Lower lobe of right lung (tissue), 2 donors: ENCODE data around the gene CDRT4. TPM values are rescaled to one million over a fixed set of nuclear protein-coding genes. Genes with fewer than 3 reads are reported as not detected.

Source experiments
- ATAC-seq, 2 donors: fragments of 200-7000 bp; cut with Tn5 transposase; one replicate each; pipeline ENCODE4 v1.9.1; 2020 to 2022; ENCODE audit warnings: mild to moderate bottlenecking in 2 of 2, moderate library complexity in 2 of 2
- DNase-seq: peaks from one replicate; pipeline ENCODE4 v3.0.0-alpha.2; 2020
- H3K27ac ChIP-seq: fragments of 200-600 bp; one replicate; pipeline ENCODE4 v1.8.0; 2022
- H3K27me3 ChIP-seq: fragments of 200-600 bp; one replicate; pipeline ENCODE4 v1.8.0; 2022; ENCODE audit warnings: low read depth
- H3K36me3 ChIP-seq: fragments of 200-600 bp; one replicate; pipeline ENCODE4 v1.8.0; 2022; ENCODE audit warnings: mild to moderate bottlenecking
- H3K4me1 ChIP-seq: fragments of 200-600 bp; one replicate; pipeline ENCODE4 v1.8.0; 2022
- H3K4me3 ChIP-seq: fragments of 200-600 bp; one replicate; pipeline ENCODE4 v1.8.0; 2022; ENCODE audit warnings: mild to moderate bottlenecking
- H3K9me3 ChIP-seq: fragments of 200-600 bp; one replicate; pipeline ENCODE4 v1.8.0; 2022
- intact Hi-C: fragments of 100-400 bp; cut with DNase I; formaldehyde crosslinking; loops from one replicate; pipeline ENCODE4 v1.11.0; 2022
- total RNA-seq: library from RNA; stranded (reverse); fragmentation: NEBNext Ultra II Directional; extraction: Animal tissue kit (Norgen Biotek cat#: 25700); gene quantifications from one replicate; pipeline ENCODE4 v1.2.1, GENCODE V29; 2021
- TF ChIP-seq, protein P1 (sequence below): fragments of 200-600 bp; IDR thresholded peaks from one replicate; pipeline ENCODE4 v1.8.0; 2022; ENCODE audit warnings: antibody characterized with exemption, mild to moderate bottlenecking
- donor health status: DM: no; HTN: yes; CAD: no; lungs with severe emphysema.

Gene CDRT4
- total RNA-seq, 1 donor from 2014 or later = 13.4 TPM

DNA sequence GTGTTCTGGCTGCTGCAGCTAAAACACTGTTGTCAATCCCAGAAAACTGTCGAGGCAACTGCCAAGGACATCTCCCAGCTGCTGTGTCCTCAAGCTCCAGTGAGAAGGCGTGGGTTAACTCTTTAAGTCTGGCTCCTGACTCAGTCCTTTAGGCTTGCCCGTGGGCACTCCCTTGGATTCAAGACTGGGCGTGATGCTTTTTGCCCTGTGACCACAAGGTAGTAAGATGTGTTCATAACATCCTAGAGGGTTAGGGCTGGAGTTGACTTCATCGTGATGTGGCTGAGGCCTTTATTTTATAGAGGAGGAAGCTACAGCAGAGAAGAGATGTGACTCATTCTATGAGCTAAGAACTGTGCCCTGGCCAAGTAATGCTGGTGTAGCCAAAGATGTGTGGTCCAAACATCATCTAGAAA, 75.1 kb downstream of the CDRT4 start:
- H3K4me1 ChIP-seq = no peaks in the 10 kb centered on the region
- no peak overlapping the region for H3K27ac ChIP-seq
- H3K36me3 ChIP-seq = no peaks in the 10 kb centered on the region
- TF ChIP-seq, protein P1, sequence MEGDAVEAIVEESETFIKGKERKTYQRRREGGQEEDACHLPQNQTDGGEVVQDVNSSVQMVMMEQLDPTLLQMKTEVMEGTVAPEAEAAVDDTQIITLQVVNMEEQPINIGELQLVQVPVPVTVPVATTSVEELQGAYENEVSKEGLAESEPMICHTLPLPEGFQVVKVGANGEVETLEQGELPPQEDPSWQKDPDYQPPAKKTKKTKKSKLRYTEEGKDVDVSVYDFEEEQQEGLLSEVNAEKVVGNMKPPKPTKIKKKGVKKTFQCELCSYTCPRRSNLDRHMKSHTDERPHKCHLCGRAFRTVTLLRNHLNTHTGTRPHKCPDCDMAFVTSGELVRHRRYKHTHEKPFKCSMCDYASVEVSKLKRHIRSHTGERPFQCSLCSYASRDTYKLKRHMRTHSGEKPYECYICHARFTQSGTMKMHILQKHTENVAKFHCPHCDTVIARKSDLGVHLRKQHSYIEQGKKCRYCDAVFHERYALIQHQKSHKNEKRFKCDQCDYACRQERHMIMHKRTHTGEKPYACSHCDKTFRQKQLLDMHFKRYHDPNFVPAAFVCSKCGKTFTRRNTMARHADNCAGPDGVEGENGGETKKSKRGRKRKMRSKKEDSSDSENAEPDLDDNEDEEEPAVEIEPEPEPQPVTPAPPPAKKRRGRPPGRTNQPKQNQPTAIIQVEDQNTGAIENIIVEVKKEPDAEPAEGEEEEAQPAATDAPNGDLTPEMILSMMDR = no peak
- ATAC-seq (peak; percentile 29 to 47), DNase-seq (no peak)
- intact Hi-C loops = no loop called here
- H3K27me3 ChIP-seq = no peaks in the 10 kb centered on the region
- H3K9me3 ChIP-seq = no peaks in the 10 kb centered on the region
- H3K4me3 ChIP-seq = no peak overlapping the region

DNA sequence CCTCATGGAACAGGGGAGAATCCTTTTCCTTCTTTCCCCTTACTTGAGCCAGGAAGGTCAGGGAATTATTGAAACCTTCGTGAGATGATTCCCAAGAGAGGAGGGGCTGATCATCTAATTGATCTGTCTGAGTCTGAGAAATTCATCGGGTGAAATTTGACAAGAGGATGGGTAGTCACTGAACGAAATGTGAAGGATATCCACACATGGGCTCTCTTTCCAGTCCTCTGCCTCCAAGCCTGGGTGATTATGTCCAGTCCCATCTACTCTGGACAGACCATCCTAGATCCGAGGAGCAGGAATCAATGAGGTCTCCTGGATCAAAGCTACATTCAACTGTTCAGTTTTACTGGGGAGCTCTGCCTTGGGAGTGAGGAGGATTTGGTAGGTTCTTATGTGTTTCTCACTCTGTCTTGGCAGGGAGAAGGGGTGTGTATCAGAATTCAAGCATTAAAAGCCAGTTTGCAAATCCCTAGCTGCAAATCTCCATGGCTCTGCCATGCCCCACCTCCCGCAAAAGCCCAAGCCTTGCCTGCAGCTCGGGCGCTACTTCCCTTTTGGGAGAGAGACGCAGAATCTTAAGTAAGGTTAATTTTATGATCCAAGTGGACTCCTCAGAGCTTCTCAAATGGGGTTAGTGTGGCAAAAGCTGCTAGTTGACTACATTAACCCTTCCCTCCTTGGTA, 78.9 kb downstream of the CDRT4 start:
- Histone ChIP-seq H3K9me3 (no peaks in the 10 kb centered on the region), H3K36me3 (no peaks in the 10 kb centered on the region), H3K4me1 (peaks cover 14% of the 10 kb centered on the region), H3K27ac (no peak overlapping the region), H3K27me3 (no peaks in the 10 kb centered on the region), H3K4me3 (no peak overlapping the region)
- no peak for DNase-seq
- intact Hi-C loops = no loop called here
- no peak for ATAC-seq
- TF ChIP-seq, protein P1 = no peak

DNA sequence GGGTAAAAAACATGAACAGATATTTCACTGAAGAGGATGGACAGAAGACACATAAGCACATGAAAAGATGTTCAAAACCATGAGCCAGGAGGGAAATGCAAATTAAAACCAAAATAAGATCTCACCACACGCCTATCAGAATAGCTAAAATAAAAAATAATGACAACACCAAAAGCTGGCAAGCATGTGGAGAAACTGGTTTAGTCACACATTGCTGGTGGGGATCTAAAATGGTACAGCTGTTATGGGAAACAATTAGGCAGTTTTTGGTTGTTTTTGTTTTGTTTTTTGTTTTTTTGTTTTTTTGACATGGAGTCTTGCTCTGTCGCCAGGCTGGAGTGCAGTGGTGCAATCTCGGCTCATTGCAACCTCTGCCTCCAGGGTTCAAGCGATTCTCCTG, 81.3 kb downstream of the CDRT4 start:
- intact Hi-C loops = no loop called here
- no peak overlapping the region for H3K4me3 ChIP-seq
- TF ChIP-seq, protein P1 = no peak

More for the DNA sequence above, 81.3 kb downstream of the CDRT4 start:
- peaks cover 17% of the 10 kb centered on the region for H3K4me1 ChIP-seq
- DNase-seq = no peak
- H3K27ac ChIP-seq = no peak overlapping the region
- no peak for ATAC-seq
- H3K27me3 ChIP-seq = no peaks in the 10 kb centered on the region
- no peaks in the 10 kb centered on the region for H3K9me3 ChIP-seq
- no peaks in the 10 kb centered on the region for H3K36me3 ChIP-seq

Other genes starting within 250 kb of the CDRT4 start
- gene PMP22, start 202.3 kb downstream of the CDRT4 start, total RNA-seq = 125 TPM
- gene TEKT3, start 126.0 kb downstream of the CDRT4 start, total RNA-seq = 2.2 TPM
- gene TVP23C, start 95.9 kb upstream of the CDRT4 start, total RNA-seq = 16.0 TPM
- gene FBXW10B, start 152.1 kb upstream of the CDRT4 start, total RNA-seq = 0.74 TPM
- 20.6 TPM for gene TRIM16, start 216.7 kb upstream of the CDRT4 start, total RNA-seq
- gene ZNF286A, start 232.1 kb upstream of the CDRT4 start, total RNA-seq = 11.2 TPM